Measurements from ENCODE around the gene RBM19. TPM values are rescaled to one million over a fixed set of nuclear protein-coding genes. Genes with fewer than 3 reads are reported as not detected.

The RBM19 gene
- total RNA-seq, 2 experiments from 2014 or later, result 41.7 to 42.6 TPM

DNA sequence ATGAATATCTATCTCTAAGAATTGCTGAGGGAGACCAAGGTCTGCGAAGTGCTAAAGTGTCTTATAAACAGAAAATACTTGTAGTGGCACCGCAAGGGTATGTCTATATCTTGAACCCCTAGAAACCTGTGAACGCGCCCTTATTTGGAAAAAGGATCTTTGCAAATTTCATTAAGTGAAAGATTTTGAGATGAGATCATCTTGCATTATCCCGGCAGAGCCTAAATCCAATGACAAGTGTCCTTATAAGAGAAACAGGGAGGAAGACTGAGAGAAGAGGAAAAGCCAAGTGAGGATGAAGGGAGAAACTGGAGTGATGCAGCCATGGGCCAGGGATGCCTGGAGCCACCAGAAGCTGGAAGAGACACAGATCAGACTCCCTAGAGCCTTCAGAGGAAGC, 27.7 kb downstream of the RBM19 start:
- Mint-ChIP-seq H3K27me3 (no peaks in the 10 kb centered on the region), H3K4me1 (no peaks in the 10 kb centered on the region), H3K4me3 (no peak overlapping the region), H3K36me3 (peaks cover 14% of the 10 kb centered on the region), H3K9me3 (no peaks in the 10 kb centered on the region), H3K27ac (no peak overlapping the region)
- ATAC-seq (ENCODE audit: low read depth), result no peak
- POLR2A ChIA-PET, result no interaction called here
- no peak for DNase-seq

DNA sequence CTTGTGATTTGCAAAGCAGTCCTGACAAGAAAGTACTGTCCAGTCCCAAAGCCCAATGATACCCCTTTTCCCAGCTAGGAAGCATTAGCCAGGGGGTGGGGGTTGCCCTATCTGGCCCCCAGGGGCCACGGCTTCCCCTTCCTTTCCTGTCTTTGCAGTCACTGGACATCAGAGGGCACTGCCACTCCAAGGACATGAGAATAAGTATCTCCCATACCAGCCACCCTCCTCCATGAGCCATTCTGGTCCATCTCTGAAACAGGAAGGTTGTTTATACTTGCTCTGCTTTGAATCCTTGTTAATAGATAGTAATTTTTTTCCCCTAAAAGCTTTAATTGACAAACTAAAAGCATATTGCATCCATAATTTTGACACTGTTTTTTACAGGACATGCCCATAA, 29.7 kb downstream of the RBM19 start:
- no peaks in the 10 kb centered on the region for H3K9me3 Mint-ChIP-seq
- no peaks in the 10 kb centered on the region for H3K4me1 Mint-ChIP-seq
- no peaks in the 10 kb centered on the region for H3K27me3 Mint-ChIP-seq
- ATAC-seq (ENCODE audit: low read depth), result no peak
- H3K4me3 Mint-ChIP-seq, result no peak overlapping the region
- peaks cover 6% of the 10 kb centered on the region for H3K36me3 Mint-ChIP-seq
- H3K27ac Mint-ChIP-seq, result no peak overlapping the region
- POLR2A ChIA-PET, result no interaction called here
- no peak for DNase-seq

DNA sequence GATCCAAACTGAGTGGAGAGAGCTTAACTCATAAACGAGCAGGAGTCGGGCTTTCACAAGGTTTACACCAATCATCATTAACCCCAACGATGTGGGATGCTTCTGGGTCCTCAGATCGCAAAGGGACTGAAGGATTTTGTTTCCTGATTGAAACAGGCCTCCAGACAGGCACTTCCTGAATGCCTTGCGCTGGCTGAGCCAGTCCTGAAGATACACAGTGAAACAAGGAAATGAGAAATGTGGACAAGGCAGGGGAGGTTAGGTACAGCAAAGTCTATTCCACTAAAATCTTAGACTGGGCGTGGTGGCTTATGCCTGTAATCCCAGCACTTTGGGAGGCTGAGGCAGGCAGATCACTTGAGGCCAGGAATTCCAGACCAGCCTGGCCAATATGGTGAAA, 30.7 kb downstream of the RBM19 start:
- Mint-ChIP-seq H3K4me1 (peaks cover 2% of the 10 kb centered on the region), H3K4me3 (no peak overlapping the region), H3K36me3 (peaks cover 6% of the 10 kb centered on the region), H3K27me3 (no peaks in the 10 kb centered on the region), H3K9me3 (no peaks in the 10 kb centered on the region), H3K27ac (no peak overlapping the region)
- POLR2A ChIA-PET, result no interaction called here
- ATAC-seq (ENCODE audit: low read depth) (no peak), DNase-seq (no peak)

DNA sequence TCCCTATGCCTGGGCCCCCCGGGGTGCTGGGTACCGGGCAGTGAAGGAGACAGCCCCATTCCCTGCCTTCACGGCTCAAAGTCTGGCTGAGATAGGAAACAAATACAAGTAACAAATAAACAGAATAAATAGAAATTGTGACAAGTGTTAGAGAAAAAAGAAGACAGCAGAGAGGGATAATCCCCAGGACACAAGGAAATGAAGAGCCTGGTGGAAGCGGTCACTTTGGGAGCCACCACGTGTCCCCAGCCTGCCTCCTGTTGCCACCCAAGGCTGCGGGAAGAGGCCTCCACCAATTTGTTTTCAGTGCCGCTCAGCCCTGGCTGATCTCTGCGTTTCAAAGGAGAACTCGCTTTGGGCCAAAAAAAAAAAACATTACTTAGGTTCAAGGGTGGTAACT, 31.2 kb downstream of the RBM19 start:
- Mint-ChIP-seq H3K27me3 (no peaks in the 10 kb centered on the region), H3K4me1 (peaks cover 4% of the 10 kb centered on the region), H3K4me3 (no peak overlapping the region), H3K36me3 (peaks cover 6% of the 10 kb centered on the region), H3K27ac (no peak overlapping the region), H3K9me3 (no peaks in the 10 kb centered on the region)
- POLR2A ChIA-PET, result no interaction called here
- ATAC-seq (ENCODE audit: low read depth), result no peak
- no peak for DNase-seq

DNA sequence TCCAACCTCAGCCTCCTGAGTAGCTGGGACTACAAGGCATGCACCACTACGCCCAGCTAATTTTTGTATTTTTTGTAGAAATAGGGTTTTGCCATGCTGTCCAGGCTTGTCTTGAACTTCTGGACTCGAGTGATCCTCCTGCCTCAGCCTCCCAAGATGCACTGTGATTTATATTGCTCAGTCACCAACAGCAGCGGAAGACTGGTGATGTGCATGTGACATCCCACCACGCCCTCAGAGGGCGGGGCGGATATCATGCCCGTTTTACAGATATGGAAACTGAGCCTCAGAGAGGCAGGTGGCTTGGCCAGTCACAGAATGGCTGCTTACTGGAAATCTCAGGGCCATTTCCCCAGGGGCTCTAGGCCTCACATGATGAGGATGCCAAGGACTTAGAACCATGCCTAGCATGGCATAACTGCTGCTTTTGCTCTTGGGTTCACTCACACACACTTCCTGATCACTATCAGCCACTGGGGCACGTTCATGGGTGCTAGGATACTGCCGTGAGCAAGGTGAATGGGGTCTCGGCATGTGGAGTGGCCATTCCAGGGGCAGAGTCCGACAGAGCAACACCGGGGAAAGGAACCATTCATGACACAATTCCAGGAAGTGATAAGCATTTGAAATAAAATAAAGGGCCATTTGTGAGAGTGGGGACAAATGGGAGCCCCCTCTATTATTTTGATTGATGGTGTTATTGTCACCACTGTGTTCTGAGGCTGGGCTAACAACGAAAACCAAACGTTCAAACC, 31.9 kb downstream of the RBM19 start:
- Mint-ChIP-seq H3K36me3 (peaks cover 6% of the 10 kb centered on the region), H3K9me3 (no peaks in the 10 kb centered on the region), H3K4me3 (no peak overlapping the region), H3K27ac (no peak overlapping the region), H3K4me1 (peaks cover 11% of the 10 kb centered on the region), H3K27me3 (no peaks in the 10 kb centered on the region)
- DNase-seq (no peak), ATAC-seq (ENCODE audit: low read depth) (no peak)
- POLR2A ChIA-PET, result no interaction called here

DNA sequence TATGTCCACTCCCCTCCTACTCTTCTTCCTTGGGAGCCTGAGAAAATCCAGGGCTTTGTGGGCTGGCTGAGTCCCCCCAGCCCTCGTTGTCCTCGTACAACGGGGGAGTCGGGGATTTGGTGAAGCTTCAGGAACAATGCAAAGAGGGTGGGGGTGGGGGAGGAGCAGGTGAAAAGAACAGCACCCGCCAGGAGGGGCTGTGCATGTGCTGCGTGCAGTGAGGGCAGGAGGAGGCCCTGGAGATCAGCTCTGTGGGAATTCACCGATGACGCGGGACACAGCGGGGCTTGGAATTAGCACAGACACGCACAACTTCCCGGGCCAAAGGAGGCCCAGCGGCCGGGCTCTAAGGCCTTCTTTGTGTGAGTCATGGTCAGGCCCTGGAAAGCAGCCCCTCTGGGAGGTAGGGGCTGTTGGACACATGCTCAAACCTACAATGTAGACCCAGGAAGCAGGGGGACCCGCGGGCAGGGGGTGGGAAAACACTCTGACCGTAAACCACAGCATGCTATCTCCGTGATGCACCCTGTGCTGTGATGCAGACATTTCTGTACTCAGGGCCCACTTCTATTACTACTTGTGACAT, 32.8 kb downstream of the RBM19 start:
- Mint-ChIP-seq H3K27ac (no peak overlapping the region), H3K4me1 (peaks cover 15% of the 10 kb centered on the region), H3K9me3 (no peaks in the 10 kb centered on the region), H3K27me3 (no peaks in the 10 kb centered on the region), H3K4me3 (no peak overlapping the region), H3K36me3 (peaks cover 6% of the 10 kb centered on the region)
- no peak for DNase-seq
- POLR2A ChIA-PET, result no interaction called here
- ATAC-seq (ENCODE audit: low read depth), result no peak

DNA sequence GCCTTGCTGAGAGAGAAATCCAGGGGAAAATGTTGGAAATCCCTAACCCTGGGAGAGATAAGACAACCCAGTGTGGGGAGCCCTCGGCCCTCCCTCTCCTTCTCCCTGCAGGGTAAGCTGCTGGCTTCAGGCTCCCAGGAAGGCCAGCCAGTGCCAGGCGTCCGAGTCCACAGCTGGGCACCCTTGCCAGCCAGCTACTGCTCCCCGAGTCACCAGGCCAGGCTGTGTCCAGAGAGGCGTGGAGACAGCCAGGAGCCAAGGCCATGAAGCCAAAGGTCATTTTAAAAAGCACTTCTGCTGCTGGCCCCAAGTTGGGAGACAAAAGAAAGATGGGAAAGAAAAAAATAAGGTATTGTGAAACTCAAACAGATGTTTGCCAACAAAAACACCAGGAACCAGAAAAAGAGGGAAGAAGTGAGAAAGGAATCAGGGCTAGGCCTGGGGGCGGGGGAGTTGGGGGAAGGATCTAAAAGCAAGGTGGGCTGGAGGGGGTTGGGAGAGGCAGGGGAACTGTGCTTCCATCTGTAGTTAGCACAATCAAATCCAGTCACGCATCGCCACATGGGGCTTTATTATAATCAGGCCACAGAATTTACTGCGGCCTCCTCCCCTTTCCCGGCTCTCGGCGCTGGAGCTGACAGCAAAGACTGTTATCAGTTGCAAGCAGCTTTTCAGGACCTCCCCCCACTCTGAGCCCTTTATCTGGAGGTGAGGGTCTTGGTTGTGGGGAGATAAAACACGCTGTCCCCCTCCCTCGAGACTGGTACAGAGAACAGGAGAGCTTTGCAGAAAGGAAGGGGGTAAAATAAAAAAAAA, 33.5 kb downstream of the RBM19 start:
- H3K36me3 Mint-ChIP-seq, result peaks cover 6% of the 10 kb centered on the region
- no peak overlapping the region for H3K4me3 Mint-ChIP-seq
- no peaks in the 10 kb centered on the region for H3K9me3 Mint-ChIP-seq
- POLR2A ChIA-PET, result no interaction called here
- H3K27me3 Mint-ChIP-seq, result no peaks in the 10 kb centered on the region
- no peak overlapping the region for H3K27ac Mint-ChIP-seq
- ATAC-seq (ENCODE audit: low read depth) (no peak), DNase-seq (no peak)
- H3K4me1 Mint-ChIP-seq, result peaks cover 15% of the 10 kb centered on the region

DNA sequence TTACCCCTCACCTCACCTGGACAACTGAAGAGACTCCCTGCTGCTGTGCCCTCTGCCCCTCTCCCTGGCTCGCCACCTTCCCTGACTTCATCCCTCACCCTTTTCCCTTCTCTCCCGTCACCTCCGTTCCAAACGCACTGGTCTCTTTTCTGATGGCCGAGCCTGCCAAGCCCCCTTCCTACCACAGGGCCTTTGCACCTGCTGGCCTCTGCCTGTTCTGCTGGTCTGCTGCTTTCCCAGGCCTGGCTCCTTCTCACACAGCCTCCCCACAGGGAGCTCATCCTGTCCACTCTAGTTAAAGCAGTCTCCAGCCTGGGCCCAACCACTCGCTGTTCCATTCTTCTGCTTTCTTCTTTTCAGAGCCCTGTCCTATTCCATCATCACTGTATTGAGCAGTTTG, 34.6 kb downstream of the RBM19 start:
- Mint-ChIP-seq H3K27ac (no peak overlapping the region), H3K36me3 (peaks cover 9% of the 10 kb centered on the region), H3K4me3 (no peak overlapping the region), H3K9me3 (no peaks in the 10 kb centered on the region), H3K27me3 (no peaks in the 10 kb centered on the region), H3K4me1 (peaks cover 21% of the 10 kb centered on the region)
- ATAC-seq (ENCODE audit: low read depth), result no peak
- POLR2A ChIA-PET, result no interaction called here
- no peak for DNase-seq

DNA sequence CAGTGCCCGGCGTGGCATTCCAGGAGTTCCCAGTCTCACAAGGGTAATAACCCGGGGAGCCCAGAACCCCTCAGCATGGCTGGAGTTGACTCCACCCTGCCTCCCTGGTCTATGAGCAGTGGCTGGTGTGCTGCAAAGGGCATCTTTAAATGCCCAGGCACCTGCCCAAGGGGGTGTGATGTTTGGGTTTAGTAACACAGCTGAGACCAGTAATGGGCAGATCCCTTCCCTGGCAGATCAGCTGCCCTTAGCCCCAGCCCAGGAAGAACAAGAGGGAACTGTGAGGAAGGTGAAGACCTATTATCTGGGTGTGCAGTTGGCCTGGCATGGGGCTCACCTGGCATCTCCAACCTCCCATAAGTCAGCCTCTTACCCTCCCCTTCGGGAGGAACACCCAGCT, 35.9 kb downstream of the RBM19 start:
- Mint-ChIP-seq H3K9me3 (no peaks in the 10 kb centered on the region), H3K36me3 (peaks cover 17% of the 10 kb centered on the region), H3K4me1 (peaks cover 21% of the 10 kb centered on the region), H3K4me3 (no peak overlapping the region), H3K27me3 (no peaks in the 10 kb centered on the region), H3K27ac (no peak overlapping the region)
- POLR2A ChIA-PET, result no interaction called here
- no peak for ATAC-seq (ENCODE audit: low read depth)
- no peak for DNase-seq

DNA sequence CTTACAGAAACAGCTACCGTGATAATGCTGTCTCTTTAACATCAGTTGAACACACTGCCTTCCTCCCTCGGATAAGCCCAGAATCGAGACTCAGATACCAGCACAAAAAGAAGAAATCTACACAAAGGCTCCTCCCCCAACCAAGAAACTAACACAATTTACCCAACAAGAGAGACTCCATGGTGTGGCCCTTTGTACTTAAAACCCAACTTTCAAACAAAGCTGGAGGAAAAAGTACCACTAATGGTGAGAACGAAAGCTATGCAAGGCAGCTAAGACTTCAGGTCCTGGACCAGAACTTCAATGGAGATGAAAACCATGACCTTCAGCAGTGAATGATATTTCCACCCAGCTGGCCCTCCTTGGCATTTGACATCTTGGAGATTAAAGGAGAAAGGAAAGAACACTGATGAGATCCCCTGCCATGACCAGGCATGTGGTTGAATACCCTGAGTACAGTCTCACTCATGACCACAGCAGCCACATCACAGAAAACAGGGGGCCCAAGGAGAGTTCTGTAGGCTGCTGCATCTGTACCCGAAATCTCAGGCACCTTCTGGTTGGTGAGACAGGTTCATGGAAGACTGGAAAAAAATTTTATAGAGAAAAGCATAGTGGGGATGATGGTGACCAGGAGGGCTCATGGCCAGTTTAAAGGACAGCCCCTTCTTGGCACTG, 36.7 kb downstream of the RBM19 start:
- peaks cover 21% of the 10 kb centered on the region for H3K4me1 Mint-ChIP-seq
- no peak overlapping the region for H3K4me3 Mint-ChIP-seq
- ATAC-seq (ENCODE audit: low read depth) (no peak), DNase-seq (no peak)
- no peaks in the 10 kb centered on the region for H3K9me3 Mint-ChIP-seq
- POLR2A ChIA-PET, result no interaction called here
- no peak overlapping the region for H3K27ac Mint-ChIP-seq
- H3K27me3 Mint-ChIP-seq, result no peaks in the 10 kb centered on the region
- H3K36me3 Mint-ChIP-seq, result peaks cover 15% of the 10 kb centered on the region

DNA sequence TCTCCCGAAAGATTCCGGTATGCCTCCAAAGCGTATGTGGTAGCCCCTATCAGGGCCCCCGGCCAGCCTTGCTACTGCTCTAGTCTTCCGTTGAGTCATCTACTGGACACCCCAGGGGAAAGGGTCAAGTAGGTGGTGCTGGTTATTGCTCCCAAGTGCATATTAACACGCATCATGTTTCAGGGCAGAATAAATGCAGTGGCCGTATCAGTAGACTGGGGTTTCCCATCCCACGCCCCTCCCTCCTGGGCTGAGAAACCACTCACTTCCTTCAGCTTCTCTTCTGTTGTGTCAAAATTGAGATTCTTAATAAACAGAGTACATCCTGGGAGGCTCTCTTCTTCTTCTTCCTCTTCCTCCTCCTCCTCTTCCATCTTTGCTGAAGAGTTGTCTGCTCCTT, 39.3 kb downstream of the RBM19 start:
- Mint-ChIP-seq H3K9me3 (no peaks in the 10 kb centered on the region), H3K4me1 (peaks cover 23% of the 10 kb centered on the region), H3K27me3 (no peaks in the 10 kb centered on the region), H3K4me3 (no peak overlapping the region), H3K36me3 (peaks cover 20% of the 10 kb centered on the region), H3K27ac (peak overlapping the region; percentile 54)
- no peak for DNase-seq
- peak; percentile 40 for ATAC-seq (ENCODE audit: low read depth)
- POLR2A ChIA-PET, result no interaction called here

DNA sequence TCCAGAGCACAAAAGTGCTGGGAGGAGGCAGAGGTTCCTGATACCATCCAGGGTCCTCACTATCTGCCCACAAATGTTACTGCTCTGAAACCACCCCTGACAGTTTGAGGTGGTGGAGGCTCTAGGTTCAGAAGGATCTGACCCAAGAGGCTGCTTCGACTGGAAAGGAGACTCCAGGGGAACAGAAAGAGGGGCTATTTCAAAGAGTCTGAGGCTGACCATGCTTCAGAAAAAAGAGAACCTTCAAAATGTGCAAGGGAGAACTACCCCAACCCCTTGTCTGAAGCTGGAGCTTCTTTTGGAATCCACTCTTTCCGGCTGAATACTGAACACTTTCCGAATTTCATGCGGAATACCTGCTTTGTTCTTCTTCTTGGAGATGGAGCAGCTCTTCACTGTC, 41.8 kb downstream of the RBM19 start:
- DNase-seq (no peak), ATAC-seq (ENCODE audit: low read depth) (no peak)
- peaks cover 20% of the 10 kb centered on the region for H3K36me3 Mint-ChIP-seq
- no peaks in the 10 kb centered on the region for H3K9me3 Mint-ChIP-seq
- no peak overlapping the region for H3K27ac Mint-ChIP-seq
- H3K27me3 Mint-ChIP-seq, result no peaks in the 10 kb centered on the region
- H3K4me1 Mint-ChIP-seq, result peaks cover 13% of the 10 kb centered on the region
- no peak overlapping the region for H3K4me3 Mint-ChIP-seq
- POLR2A ChIA-PET, result no interaction called here

DNA sequence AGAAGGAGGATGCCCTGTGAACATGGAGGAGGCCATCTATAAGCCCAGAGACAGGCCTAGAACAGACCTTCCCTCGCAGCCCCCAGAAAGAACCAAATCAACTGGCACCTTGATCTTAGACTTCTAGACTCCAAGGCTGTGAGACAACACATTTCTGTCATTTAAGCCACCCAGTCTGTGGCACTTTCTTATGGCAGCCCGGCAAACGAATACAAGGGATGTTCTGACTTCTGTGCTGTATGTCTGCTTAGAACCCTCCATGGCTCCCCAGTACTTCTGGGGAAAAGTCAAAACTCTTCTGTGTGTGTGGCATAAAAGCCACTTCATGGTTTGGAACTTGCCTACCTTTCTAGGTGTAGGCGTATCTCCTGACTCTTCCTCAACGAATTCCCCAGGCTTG, 42.9 kb downstream of the RBM19 start:
- ATAC-seq (ENCODE audit: low read depth), result no peak
- Mint-ChIP-seq H3K27ac (no peak overlapping the region), H3K4me3 (no peak overlapping the region), H3K9me3 (no peaks in the 10 kb centered on the region), H3K27me3 (no peaks in the 10 kb centered on the region), H3K4me1 (peaks cover 8% of the 10 kb centered on the region), H3K36me3 (peaks cover 20% of the 10 kb centered on the region)
- POLR2A ChIA-PET, result no interaction called here
- no peak for DNase-seq
